NCI-H2227 (cell line): ENCODE data around the gene FUT1.

Experiments used
- DNase-seq: peaks from one replicate; lab custom pipeline; 2025; ENCODE audit not compliant: unreplicated experiment; lab: John Stamatoyannopoulos, UW

Gene FUT1

GRCh38 chr19:48741129-48741999 is 11.1 kb downstream of the FUT1 start:
- DNase-seq, result no peak

GRCh38 chr19:48740164-48740972 is 12.1 kb downstream of the FUT1 start, which contains the start of gene RASIP1:
TSS of gene RASIP1 (minus strand) at chr19:48740610. CDS start at chr19:48740282, 328 bp downstream.
- peak; percentile 31 for DNase-seq

GRCh38 chr19:48739404-48740163 is 12.9 kb downstream of the FUT1 start:
- DNase-seq, result no peak

GRCh38 chr19:48738557-48739403 is 13.7 kb downstream of the FUT1 start:
- peak; percentile 94 for DNase-seq

GRCh38 chr19:48737360-48737998 is 15.0 kb downstream of the FUT1 start:
- DNase-seq, result no peak

GRCh38 chr19:48735031-48735615 is 17.3 kb downstream of the FUT1 start:
- DNase-seq, result peak; percentile 70

GRCh38 chr19:48734625-48735024 is 17.8 kb downstream of the FUT1 start:
- no peak for DNase-seq

GRCh38 chr19:48731452-48731851 is 21.0 kb downstream of the FUT1 start:
- no peak for DNase-seq

- DNase-seq, result no peak
Observed at GRCh38 chr19:48728911-48729664, 23.4 kb downstream of the FUT1 start.

GRCh38 chr19:48726556-48726955 is 25.9 kb downstream of the FUT1 start:
- no peak for DNase-seq

- DNase-seq, result peak; percentile 56
Observed at GRCh38 chr19:48724796-48725753, 27.4 kb downstream of the FUT1 start.

- no peak for DNase-seq
Observed at GRCh38 chr19:48722196-48722708, 30.2 kb downstream of the FUT1 start.

GRCh38 chr19:48720613-48721296 is 31.7 kb downstream of the FUT1 start:
- DNase-seq, result peak; percentile 98

- no peak for DNase-seq
Observed at GRCh38 chr19:48720251-48720612, 32.2 kb downstream of the FUT1 start.

- no peak for DNase-seq
Observed at GRCh38 chr19:48719263-48720171, 32.9 kb downstream of the FUT1 start, which contains the start of gene MAMSTR. TSS of gene MAMSTR (minus strand) at chr19:48719725. CDS start at chr19:48719031, 694 bp downstream.
